ENCODE results near the gene HP1BP3. TPM values are rescaled to one million over a fixed set of nuclear protein-coding genes. Genes with fewer than 3 reads are reported as not detected.

HP1BP3 gene
- total RNA-seq, 4 donors from 2014 or later: 221 to 322 (median 237) TPM

DNA sequence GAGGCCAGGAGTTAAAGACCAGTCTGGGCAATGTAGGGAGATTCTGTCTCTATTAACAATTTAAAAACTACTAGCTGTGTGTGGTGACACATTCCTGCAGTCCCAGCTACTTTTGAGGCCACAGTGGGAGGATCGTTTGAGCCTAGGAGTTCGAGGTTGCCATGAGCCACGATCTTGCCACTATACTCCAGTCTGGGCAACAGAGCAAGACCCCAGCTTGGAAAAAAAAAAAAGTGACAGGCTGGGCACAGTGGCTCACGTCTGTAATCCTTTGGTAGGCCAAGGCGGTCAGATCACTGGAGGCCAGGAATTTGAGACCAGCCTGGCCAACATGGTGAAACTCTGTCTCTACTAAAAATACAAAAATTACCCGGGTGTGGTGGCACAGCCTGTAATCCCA, 26.8 kb downstream of the HP1BP3 start:
- Histone ChIP-seq H3K27ac (no peak overlapping the region), H3K36me3 (peaks cover 9 to 100% of the 10 kb centered on the region in 2 donors), H3K9me3 (no peaks in the 10 kb centered on the region), H3K4me1 (no peaks in the 10 kb centered on the region), H3K27me3 (no peaks in the 10 kb centered on the region), H3K4me3 (no peak overlapping the region)
- ATAC-seq: no peak
- TF ChIP-seq, protein P1, sequence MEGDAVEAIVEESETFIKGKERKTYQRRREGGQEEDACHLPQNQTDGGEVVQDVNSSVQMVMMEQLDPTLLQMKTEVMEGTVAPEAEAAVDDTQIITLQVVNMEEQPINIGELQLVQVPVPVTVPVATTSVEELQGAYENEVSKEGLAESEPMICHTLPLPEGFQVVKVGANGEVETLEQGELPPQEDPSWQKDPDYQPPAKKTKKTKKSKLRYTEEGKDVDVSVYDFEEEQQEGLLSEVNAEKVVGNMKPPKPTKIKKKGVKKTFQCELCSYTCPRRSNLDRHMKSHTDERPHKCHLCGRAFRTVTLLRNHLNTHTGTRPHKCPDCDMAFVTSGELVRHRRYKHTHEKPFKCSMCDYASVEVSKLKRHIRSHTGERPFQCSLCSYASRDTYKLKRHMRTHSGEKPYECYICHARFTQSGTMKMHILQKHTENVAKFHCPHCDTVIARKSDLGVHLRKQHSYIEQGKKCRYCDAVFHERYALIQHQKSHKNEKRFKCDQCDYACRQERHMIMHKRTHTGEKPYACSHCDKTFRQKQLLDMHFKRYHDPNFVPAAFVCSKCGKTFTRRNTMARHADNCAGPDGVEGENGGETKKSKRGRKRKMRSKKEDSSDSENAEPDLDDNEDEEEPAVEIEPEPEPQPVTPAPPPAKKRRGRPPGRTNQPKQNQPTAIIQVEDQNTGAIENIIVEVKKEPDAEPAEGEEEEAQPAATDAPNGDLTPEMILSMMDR (IDR thresholded peaks at IDR 0.05): no peak
- no peak for TF ChIP-seq EP300 (IDR thresholded peaks at IDR 0.05)
- no peak for TF ChIP-seq POLR2A (IDR thresholded peaks at IDR 0.05)
- no peak for TF ChIP-seq POLR2AphosphoS5 (IDR thresholded peaks at IDR 0.05)
- 93 to 100% methylated on average over 1 to 2 of the region's 6 CpGs for WGBS, 2 donors (ENCODE audit: low coverage in 1 of 2)

DNA sequence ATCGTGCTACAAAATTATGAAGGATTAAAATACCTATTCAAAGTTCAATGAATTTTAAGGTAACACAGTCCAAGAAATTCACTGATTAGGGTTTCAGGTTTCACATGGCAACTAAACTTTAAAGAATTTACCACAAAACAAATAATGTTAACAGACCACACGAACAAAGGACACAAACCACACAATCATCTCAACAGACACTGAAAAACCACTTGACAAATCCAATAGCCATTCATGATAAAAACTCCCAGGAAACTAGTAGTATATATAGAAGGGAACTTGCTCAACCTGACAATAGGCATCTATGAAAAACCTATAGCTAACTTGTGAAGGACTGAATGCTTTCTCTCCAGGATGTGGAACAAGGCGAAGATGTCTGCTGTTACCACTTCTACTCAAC, 33.5 kb downstream of the HP1BP3 start:
- Histone ChIP-seq H3K4me1 (no peaks in the 10 kb centered on the region), H3K36me3 (peaks cover 0 to 97% of the 10 kb centered on the region in 2 donors), H3K27me3 (no peaks in the 10 kb centered on the region), H3K9me3 (no peaks in the 10 kb centered on the region), H3K4me3 (no peak overlapping the region), H3K27ac (no peak overlapping the region)
- ATAC-seq: no peak
- 86 to 94% methylated on average over 3 of the region's 3 CpGs for WGBS, 2 donors (ENCODE audit: low coverage in 1 of 2)
- no peak for TF ChIP-seq POLR2A (IDR thresholded peaks at IDR 0.05)
- TF ChIP-seq EP300 (IDR thresholded peaks at IDR 0.05): no peak

DNA sequence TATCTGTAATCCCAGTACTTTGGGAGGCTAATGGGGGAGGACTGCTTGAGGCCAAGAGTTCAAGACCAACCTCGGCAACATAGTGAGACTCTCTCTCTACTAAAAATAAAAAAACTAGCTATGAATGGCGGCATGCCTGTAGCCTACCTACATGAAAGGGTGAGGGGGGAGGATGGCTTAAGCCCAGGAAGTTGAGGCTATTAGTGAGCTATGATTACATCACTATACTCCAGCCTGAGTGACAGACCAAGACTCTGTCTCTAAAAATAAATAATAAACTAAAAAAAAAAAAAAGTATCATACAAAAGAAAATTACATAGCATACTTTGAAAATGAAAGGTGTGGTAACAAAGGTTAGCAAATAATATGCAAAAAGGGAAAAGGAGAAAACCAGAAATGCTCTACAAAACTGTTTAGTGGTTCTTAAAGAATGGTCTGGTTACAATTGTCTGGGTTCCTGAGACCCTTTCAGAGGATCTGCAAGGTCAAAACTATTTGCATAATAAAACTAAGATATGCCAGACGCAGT, 35.6 kb downstream of the HP1BP3 start:
- no peaks in the 10 kb centered on the region for H3K4me1 ChIP-seq
- WGBS, 2 donors (ENCODE audit: low coverage in 1 of 2): 52 to 69% methylated on average over 2 to 3 of the region's 3 CpGs
- H3K27ac ChIP-seq: no peak overlapping the region
- H3K9me3 ChIP-seq: no peaks in the 10 kb centered on the region
- no peak overlapping the region for H3K4me3 ChIP-seq
- no peak for TF ChIP-seq POLR2AphosphoS5 (IDR thresholded peaks at IDR 0.05)
- TF ChIP-seq, protein P1 (IDR thresholded peaks at IDR 0.05): no peak
- no peak for TF ChIP-seq POLR2A (IDR thresholded peaks at IDR 0.05)
- TF ChIP-seq EP300 (IDR thresholded peaks at IDR 0.05): no peak
- ATAC-seq: no peak
- peaks cover 0 to 97% of the 10 kb centered on the region in 2 donors for H3K36me3 ChIP-seq
- H3K27me3 ChIP-seq: no peaks in the 10 kb centered on the region

DNA sequence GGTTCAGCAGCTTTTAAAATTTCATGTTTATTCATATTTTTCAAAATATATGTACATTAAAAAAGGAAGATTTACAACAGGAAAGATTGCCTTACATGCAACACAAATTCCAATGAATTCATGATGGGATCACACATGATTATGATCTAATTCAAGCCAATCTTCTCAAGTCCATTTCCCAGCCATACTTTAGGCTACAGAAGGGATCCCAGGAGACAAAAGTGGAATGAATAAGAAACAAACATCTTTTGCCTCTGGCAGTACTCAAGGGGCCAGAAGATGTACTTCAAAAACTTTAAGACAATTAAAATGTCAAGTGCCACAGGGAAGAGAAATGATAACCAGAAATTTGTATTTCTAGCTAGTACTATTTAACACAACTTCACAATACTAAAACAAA, 44.4 kb downstream of the HP1BP3 start:
- no peaks in the 10 kb centered on the region for H3K27me3 ChIP-seq
- H3K4me1 ChIP-seq: no peaks in the 10 kb centered on the region
- no peak for ATAC-seq
- H3K4me3 ChIP-seq: no peak overlapping the region
- H3K27ac ChIP-seq: no peak overlapping the region
- H3K9me3 ChIP-seq: no peaks in the 10 kb centered on the region
- peaks cover 6 to 98% of the 10 kb centered on the region in 2 donors for H3K36me3 ChIP-seq
- no peak for TF ChIP-seq POLR2AphosphoS5 (IDR thresholded peaks at IDR 0.05)
- TF ChIP-seq EP300 (IDR thresholded peaks at IDR 0.05): no peak
- no peak for TF ChIP-seq POLR2A (IDR thresholded peaks at IDR 0.05)
- TF ChIP-seq, protein P1 (IDR thresholded peaks at IDR 0.05): no peak

DNA sequence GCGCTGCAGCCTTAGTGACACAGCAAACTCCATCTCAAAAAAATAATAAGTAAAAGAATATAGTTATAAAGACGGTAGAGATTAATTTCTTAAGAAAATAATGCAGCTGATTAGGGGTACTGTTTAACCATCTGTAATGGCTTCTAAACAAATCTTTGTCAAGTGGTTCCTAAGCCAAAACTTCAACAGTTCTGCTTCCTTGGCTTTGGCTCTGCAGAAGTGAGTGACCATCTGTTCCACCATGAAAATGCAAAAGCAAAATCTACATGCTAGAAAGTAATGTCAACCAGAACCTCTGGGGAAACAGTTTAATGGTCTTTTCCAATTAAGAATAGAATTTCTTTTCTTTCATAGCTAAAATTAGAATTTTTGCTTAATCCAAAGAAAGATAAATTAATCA, 46.3 kb downstream of the HP1BP3 start:
- Histone ChIP-seq H3K4me3 (no peak overlapping the region), H3K27me3 (no peaks in the 10 kb centered on the region), H3K27ac (no peak overlapping the region), H3K9me3 (no peaks in the 10 kb centered on the region), H3K36me3 (peaks cover 6 to 88% of the 10 kb centered on the region in 2 donors), H3K4me1 (no peaks in the 10 kb centered on the region)
- TF ChIP-seq POLR2AphosphoS5 (IDR thresholded peaks at IDR 0.05) (no peak), POLR2A (IDR thresholded peaks at IDR 0.05) (no peak), EP300 (IDR thresholded peaks at IDR 0.05) (no peak)
- TF ChIP-seq, protein P1 (IDR thresholded peaks at IDR 0.05): no peak
- ATAC-seq: no peak
- 64% methylated on average over 2 of the region's 2 CpGs for WGBS, 2 donors (ENCODE audit: low coverage in 1 of 2)

All from gastroesophageal sphincter (tissue), 4 donors.